ENCODE measurements around the gene ZC2HC1C.

Gene ZC2HC1C, protein sequence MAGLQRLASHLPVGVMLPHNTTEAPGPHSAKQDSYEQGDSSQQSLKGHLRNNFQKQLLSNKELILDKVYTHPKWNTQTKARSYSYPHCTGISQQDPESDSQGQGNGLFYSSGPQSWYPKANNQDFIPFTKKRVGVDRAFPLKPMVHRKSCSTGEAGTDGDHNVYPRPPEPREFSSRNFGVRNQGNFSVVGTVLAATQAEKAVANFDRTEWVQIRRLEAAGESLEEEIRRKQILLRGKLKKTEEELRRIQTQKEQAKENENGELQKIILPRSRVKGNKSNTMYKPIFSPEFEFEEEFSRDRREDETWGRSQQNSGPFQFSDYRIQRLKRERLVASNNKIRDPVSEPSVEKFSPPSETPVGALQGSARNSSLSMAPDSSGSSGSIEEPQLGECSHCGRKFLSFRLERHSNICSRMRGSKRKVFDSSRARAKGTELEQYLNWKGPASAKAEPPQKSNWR

DNA sequence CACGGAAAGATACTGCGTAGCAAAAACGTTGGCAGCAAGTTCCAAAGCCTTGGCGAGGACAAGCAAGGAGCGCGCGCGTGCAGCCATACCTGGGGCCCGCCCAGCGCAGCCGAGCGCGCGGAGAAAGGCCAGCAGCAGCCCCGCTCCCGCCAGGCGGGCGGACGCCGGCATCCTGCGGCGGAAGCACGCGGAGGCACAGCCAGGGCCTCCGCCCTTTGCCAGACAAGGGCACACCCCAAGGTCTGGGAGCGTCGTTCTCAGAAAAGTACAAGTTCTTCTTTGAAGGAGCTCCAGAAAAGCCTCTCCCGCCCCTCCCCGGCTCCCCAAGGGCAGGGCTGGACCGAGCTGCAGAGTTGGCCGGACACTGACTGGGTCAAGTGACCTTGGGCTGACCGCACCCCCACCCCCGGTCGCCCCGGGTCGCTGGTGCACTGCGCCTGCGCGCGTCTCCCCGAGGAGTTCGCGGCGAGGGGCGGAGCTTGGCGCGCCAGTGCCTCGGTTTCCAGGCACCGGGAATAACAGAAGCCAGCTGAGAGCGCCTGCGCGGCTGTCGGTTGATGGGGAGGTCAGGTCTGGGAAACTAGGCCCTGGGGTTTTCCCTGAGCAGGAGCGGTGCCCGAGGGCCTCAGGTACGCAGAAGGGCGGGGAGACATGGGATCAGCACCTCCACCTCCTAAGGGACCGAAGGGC is at the start of gene ZC2HC1C:
TSS of gene ZC2HC1C (plus strand) at position 521 of the 690 bp plus-strand sequence. CDS start 933 bp downstream, outside the sequence.
- DNase-seq, result peak; percentile 50 to 62

DNA sequence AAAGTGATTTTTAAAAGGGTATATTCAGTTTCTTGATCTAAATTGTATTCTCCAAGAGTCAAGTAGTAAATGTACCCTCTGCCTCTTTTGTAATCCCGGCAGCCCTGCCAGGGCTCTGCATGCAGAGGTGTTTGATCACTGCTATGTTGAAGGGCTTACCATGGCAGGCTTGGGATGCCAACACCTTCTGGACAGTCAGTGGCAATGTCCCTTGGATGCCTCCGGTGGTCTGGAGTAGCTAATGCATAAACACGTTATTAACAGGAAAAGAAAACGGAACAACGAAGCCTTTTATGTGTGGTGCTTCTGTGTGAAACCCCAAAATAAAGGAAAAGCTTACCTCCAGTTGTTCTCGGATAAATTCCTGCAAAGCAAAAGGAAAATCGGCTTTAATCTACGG is 46.8 kb upstream of the ZC2HC1C start:
- DNase-seq, result peak in 1 of 2 donors; percentile 11

DNA sequence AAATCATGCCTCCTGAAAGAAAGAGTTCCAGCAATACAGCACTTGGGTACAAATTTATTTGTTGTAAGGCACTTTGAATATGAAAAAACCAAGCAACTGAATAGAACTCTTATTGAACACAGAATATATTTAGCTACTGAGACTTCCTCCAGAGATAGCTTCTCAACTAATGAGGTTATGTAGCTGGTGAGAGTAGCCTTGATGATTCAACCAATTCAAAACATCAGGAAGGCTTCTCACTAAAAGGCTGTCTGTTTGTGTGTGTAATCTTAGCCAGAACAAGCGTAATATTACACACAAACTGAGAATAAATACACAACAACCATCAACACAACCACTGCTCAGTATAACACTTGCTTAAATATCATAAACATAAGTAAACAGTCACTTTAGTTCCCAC is 46.3 kb upstream of the ZC2HC1C start:
- DNase-seq, result no peak

DNA sequence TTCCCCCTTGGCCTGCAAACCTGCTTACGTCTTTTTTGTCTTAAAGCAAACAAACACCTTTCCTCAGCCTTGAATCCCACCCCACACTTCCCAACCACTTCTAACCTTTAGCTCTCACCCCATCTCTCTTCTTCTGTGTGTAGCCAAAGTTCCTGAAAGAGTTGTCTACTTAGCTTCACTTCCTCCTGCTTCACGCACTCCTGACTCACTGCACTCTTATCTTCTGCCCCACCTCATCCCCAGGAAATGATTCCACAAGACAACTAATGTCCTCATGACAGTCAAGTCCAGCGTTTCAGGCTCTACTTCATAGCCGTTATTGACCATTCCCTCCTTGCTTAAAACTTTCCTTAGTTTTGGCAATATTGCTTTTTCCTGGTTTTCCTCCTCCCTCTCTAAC is 44.4 kb upstream of the ZC2HC1C start:
- no peak for DNase-seq

DNA sequence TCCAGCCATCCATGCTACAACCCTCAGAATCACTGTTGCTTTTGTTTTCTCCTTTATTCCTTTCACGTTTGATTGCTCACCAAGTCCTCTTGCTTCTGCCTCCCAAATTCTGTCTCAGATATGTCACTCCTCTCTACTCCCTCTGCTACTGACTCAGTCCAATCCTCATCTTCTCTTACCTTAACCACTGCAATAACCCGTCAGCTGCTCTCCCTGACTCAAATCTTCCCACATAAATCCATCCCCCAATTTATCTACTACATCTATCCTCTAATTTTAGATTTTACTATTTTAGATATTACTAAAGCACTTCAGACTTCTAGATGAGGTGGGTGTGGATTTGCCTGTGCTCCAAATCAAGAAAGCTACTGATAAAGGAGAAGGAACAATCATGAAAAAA is 43.6 kb upstream of the ZC2HC1C start:
- no peak for DNase-seq

DNA sequence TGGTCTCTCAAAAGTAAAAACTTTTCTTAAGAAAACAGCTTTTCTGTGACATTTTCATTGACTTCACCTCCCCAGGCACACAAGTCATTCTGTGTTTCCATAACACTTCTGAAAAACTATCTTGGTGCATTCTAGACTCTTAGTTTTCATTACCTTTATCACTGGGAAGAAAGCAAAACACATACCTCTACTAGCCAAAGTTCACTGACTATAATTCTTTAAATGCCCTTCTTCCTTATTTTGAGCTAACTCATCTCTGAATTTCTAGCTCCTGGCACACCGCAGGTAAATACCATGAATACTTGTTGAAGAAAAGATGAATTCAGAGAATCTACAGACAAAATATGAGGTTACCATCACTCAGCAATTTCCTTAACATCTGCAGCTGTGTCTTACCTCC is 39.3 kb upstream of the ZC2HC1C start:
- no peak for DNase-seq

DNA sequence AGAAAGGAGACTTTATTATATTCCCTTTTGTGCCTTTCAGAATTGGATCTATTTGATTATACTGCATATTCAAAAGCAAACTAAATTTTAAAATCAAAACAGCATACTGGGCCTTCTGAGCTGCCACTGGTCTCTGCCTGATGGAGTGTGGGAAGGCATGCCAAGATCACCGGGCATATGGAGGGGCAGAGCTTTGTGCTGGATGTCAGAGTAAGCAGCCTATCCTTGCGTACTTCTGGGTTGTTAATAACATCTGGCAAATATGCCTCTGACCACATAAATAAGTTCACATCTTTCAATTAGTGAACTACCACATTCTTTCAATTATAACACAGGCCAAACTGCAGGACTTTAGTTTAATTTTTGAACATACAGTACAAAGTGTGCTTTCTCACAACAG is 36.5 kb upstream of the ZC2HC1C start:
- DNase-seq, result no peak

DNA sequence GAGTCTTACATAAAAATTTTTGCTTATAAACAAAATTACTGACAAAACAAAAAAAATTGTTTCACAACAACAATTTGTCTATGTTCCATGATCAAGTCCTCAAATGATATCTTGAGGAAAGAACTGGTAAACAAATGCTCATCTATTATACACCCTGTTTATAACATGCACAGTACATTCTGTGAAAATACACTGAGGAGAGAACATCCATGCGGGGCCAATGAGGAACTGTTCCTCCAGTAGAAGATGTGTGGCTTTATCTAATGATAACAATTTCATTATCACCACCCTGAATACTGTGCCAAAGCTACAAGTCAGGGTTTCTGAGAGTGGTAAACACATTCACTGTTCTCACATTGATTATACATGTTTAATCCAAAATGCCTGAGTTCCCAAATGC is 28.9 kb upstream of the ZC2HC1C start:
- no peak for DNase-seq

DNA sequence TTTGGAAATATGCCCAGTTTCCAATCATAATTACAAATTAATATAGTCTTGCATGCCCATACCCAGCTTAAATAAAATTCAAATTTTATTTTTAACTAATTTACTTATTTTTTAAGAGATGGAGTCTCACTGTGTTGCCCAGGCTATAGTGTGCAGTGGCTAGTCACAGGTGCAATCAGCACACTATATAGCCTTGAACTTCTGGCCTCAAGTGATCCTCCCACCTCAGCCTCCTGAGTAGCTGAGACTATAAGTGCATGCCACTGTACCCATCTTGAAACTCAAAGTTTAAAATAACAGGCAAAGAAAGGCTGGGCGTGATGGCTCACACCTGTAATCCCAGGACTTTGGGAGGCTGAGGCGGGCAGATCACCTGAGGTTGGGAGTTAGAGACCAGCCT is 28.5 kb upstream of the ZC2HC1C start:
- no peak for DNase-seq

DNA sequence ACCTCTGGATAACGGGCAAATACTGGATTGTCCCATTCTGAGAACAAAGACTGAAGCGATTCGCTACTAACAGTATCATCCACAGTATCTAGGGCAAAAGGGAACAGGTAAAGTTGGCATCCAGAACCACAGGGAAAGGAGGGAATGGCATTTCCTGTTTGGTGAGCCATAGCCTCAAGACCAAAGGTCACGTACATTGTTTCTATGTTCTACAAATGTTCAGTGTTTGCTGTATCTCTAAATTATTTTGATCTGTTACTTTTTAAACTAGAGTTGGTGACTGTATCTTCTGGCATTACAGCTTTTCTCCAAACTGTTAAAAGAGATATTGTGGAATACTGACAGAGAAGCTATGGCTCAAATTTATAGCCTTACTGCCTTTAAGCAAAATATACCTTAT is 27.8 kb upstream of the ZC2HC1C start:
- no peak for DNase-seq

DNA sequence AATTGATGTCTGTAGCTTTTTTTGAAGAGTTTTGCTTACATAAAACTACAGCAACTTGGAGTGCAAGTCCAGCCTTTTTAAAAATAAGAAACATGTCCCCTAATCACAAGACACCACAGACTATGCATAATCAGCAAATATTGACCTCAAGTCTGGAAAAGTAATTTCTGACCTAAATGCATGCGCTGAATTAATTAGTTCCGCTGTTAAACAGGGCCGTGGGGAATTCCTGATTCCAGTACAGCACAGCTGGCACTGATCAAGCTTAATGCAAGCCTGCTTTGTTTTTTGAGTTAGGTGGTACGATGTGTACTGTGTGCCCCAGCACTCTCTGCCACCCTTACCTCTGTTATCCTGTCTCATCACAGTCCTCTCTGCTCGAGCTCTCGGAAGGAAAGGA is 27.4 kb upstream of the ZC2HC1C start:
- no peak for DNase-seq

DNA sequence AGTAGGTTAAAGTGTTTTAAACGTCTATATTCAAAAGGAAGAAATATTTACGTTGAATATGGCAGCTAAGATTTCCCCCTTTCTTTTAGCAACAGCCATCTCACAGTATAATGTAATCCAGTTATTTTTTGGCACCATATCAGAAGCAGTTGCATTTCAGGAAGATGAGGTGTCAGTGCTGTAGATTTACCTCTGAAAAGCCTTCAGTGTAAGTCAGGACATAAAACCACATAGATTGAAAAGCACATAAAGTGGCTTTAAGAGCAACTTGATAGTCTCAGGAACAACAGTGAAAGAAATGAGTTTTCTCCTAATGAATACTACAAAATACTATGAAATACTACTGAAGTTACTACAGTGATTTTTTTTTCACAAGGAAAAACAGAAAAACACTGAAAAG is 25.1 kb upstream of the ZC2HC1C start:
- no peak for DNase-seq

DNA sequence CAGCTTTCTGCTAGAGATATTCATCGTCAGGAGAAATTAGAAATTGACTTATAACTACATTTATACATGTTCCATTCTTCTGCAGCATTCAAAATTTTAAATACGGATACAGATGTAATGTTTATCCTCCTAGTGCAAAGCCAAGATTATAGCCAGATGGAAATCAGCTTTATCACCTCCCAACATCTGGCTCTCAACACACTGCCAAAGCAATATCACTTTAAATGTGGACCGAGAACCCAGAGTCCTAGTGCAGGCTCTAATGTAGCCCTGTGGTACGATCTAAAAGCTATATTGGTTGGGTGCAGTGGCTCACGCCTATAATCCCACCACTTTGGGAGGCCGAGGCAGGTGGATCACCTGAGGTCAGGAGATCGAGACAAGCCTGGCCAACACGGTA is 24.7 kb upstream of the ZC2HC1C start:
- DNase-seq, result no peak

DNA sequence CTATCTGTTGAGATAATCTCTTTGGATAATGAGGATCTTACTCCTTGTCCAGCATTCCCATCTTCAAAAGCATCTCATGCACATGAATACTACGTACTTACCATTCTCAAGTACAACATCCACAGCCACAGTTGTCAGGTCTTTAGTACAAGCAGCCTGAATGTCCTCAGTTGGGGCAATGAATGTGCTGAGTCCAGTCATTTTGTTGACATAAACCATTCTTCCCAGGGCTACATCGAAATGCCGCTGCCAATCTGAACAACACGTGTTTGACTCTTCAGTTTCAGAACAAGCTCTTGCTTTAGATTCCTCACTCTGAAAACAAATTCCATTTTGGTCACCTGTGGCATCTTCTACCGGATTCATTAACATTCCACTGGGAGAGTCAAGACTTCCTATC is 23.2 kb upstream of the ZC2HC1C start:
- DNase-seq, result no peak

DNA sequence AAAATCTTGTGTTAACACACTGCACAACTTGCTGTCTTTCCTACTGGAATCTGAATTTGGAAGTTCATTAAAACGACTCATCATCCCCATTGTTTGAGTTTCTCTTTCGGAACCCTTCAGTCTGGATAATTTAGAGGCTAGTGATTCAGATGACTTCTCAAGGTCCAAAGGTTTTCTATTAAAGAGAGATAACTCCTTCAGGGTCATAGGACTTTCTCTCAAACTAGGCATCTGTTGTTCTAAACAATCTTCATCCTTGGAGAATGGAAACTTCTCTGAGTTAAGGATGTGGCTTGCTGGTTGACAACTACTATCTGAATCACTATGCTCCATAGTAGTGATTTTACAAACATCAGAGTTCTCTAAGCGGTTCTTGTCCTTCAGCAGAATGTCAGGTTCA is 22.5 kb upstream of the ZC2HC1C start:
- no peak for DNase-seq

DNA sequence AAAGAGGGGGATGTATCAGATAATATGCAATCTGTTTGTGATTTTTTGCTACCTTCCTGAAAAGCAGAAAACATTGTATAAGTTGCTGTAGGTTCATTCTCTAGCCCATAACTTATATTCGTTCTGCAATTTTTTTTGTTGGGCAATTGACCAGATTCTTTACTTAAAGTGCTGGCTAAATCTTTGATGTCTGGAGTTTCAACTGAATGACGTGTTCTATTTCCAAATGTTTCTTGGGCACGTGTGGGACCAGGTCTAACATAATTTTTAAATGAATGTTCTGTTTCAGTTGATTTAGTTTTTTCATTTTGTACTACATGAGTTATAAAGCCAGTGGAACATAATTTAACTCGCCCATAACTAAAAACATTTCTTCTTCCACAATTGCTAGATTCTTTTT is 21.9 kb upstream of the ZC2HC1C start:
- no peak for DNase-seq

DNA sequence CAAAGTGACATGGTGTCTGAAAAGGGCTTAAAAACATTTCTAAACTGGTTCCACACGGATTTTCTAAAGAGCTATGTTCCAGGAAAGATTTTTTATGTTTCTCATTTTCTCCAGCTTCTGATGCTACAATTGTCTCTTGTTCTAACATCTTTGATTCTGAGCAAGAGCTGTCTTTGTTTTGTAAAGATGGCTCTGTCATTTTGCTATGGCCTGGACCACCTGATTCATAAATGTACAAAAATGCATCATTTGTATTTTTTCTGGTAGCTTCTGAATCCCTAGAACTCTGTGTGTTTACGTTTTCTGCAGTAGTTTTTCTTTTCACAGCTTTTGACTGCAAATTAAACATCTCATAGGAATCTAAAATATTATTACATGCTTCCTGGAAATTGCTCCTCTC is 21.3 kb upstream of the ZC2HC1C start:
- DNase-seq, result no peak

DNA sequence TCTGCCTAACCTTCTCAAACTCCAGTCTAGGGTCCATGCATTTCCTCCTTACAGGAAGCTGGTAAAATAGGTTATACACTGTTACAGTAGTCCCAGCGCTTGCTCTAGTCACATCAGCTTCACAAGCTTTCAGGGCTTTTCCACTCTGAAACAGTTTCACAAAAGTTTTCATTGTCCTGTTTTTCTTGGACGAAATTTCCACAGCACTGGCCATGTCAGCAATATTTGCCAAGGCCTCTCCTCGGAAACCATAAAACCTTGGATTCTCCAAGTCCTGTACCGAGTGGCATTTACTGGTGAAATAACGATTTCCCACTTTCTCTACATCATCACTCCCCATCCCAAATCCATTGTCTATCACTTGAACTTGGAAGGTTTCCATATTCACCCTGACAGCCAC is 20.3 kb upstream of the ZC2HC1C start:
- no peak for DNase-seq

DNA sequence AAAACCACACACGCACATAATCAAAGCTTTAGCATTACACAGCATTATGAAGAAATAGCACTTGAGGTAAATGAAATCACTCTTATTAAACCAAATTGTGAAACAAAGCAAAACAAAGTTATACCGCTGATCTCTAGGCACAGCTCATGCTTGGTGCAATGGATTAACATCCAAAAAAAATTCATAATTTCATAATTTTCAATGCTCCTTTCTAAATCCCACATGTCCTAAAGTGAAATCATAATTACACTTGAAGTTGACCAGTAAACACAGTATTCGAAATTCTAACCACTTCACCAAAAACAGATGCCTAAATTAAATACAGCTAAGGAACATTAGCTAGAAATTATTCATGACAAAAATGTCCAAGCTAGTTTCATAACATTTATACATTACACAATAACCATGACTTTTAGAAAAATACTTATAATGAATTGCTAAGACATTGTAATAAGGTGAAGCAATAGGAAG is 19.7 kb upstream of the ZC2HC1C start:
- DNase-seq, result no peak

DNA sequence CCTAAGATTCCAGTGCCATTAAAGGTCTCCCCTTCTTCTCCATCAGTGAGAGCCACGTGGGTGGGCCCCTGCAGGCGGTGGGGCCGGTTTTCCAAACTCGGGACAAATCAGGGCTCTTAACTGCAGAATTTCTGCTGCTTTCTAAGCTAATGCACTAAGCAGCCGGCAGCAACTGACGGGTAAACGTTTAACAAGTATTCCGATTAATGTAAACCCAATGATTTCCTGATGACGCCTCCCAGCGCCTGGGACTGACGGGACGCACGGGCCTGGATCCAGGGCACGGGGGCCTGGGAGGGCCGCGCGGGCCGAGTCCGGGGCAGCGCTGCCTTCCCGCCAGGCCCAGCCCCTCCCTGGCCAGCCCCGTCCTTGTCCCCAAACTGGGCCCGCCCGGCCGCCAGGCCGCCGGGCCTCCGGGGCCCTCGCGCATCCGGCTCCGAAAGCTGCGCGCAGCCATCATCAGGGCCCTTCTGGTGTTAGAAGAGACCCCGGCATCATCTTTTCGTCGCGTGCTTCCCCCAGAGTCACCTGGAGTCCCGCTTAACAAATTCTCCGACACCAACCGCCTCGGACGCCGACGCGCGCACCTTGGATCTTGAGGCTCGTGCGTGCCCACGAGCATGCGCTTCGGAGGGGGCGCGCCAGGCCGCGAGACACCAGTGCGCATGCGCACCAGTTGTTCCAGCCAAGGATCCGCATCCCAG is 18.4 kb upstream of the ZC2HC1C start, which contains the start of gene MLH3:
TSS of gene MLH3 (minus strand) at position 616 of the 704 bp plus-strand sequence. CDS start 1,812 bp downstream, outside the sequence.
- DNase-seq, result peak; percentile 82

DNA sequence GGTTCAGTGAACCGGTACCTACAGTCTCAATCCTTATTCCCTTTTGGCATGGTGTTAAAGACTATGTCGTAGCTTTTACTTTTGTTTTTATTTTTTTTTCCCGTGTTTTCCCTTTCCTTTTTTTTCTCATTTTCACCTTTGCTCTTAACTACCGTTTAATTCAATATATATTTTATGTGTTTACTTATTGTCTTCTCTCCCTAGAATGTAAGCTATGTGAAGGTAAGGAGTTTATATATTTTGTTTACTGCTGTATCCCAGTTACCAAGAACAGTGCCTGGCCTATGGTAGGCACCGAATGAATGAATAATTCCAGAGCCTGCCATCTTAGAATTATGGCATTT is 17.9 kb upstream of the ZC2HC1C start:
- no peak for DNase-seq

DNA sequence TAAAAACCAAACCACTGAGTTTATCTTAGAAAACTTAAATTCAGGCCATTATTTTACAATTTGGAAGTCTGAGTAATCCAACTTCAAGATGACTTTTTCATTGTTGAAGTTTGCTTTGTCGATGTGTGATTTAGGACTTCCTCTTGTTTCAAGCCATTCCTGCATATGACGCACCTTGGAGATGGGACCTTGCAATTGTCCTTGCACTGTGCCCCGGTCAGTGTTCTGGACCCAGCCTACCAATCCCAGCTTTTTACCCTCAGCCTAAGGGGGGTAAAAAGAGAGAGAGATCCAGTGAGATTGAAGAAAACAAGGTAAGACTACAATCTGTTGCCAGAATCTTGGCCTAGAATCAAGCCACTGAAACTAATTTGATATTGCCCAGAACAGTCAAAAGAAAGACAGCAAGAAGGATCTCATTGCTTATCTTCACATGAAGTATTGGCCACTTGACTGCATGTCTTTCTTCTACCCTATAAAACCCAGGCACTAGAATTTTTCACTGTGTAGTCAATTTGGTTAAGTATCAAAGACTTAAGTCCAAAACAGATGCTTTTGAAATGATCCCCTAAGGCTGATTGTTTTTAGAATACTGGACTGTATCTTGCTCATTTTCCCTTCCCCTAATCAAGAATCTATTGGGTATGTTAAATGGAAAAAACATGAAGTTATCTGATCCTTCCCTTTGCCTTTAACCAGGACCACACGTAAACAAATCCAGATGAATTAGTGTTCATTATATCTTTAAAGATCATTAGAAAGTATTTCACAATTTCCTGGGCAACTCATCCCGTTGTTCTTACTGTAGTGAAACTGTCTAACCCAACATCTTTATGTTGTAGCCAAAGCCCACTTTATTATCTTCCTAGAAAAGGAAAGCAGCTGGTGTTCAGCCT is 15.8 kb upstream of the ZC2HC1C start:
- DNase-seq, result no peak

DNA sequence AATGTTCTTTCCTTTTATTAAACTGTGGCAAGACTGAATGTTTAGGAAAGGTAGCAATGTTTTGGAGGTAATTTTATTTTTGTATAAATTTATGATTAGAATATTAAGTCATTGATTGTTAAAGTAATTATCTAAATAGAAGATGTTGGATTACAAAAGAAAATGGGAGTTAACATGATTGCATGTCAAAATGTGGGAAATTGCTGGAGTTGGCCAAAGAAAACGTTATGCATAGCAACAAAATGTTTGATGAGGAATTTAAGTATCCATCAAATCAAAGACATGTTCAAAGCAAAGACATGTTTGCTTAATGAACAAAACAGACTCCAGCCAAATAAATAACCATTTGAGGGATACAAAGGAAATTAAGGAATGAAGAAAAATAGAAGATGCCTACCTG is 15.0 kb upstream of the ZC2HC1C start:
- no peak for DNase-seq

All from CD4-positive, alpha-beta T cell treated with Interleukin-4 for 1 hour (primary cell).